GM21737 (cell line): ENCODE data around the gene CNNM4.
"Not testable (repeated sequence)": the region's sequence is repeated elsewhere in the genome, so short reads cannot be mapped to it uniquely, and the experiment has no call there.

Experiments used
- ATAC-seq: cut with Tn5 transposase; IDR thresholded peaks from one replicate; pipeline ENCODE4 v1.9.1; 2021; ENCODE audit warnings: mild to moderate bottlenecking, moderate library complexity; ENCODE audit not compliant: unreplicated experiment

CNNM4 gene

GRCh38 chr2:96792772-96793749 lies 32.4 kb downstream of the CNNM4 start:
- ATAC-seq: no peak

- no peak for ATAC-seq
Measured at GRCh38 chr2:96795076-96795475, 34.4 kb downstream of the CNNM4 start.

DNA sequence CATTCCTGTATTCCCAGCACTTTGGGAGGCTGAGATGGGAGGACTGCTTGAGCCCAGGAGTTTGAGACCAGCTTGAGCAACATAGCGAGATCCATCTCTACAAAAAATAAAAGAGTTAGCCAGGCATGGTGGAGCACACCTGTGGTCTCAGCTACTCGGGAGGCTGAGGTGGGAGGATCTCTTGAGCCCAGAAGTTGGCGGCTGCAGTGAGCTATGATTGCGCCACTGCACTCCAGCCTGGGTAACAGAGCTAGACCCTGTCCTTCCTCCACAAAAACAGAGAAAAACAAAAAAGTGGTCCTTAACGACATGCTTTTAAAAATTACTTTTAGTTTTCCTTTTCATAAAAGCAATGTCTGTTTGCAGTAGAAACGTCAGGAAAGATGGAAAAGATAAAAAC lies 35.8 kb downstream of the CNNM4 start:
- not testable (repeated sequence) for ATAC-seq

GRCh38 chr2:96797066-96797625 lies 36.4 kb downstream of the CNNM4 start:
- ATAC-seq: no peak

DNA sequence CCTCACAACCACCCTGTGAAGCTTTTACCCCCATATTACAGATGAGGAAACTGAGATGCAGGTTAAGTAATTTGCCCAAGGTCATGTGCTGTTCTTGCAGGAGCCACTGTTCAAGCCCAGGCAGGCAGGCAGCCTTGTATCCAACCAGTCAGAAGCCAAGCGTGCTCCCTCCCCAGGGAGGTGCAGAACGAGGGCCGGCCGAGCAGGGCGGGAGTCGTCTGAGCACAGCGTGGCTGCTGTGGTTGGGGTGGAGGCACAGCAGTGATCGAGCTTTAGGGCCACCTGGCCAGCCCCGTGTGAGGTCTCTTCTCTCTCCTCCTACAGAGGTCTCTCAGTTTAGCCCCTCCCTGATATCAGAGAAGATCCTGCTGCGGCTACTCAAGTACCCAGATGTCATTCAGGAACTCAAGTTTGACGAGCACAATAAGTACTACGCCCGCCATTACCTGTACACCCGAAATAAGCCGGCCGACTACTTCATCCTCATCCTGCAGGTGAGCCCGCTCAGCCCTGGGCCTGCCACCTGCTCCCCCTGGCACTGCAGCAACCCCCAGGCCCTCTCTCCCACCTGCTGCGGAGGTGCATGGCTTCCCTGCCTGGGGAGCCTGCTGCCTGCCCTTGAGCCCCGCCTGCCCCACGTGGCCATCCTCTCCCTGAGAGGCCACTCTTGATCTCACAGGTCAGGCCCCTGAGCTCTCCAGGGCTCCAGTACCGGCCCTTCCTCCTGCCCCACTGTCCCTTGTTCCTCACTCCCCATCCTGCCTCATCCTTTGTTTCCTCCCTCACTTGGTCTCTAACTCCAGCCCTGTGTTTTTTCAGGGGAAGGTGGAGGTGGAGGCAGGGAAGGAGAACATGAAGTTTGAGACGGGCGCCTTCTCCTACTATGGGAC lies 38.3 kb downstream of the CNNM4 start:
- no peak for ATAC-seq

GRCh38 chr2:96799623-96799935 lies 38.9 kb downstream of the CNNM4 start:
- no peak for ATAC-seq

DNA sequence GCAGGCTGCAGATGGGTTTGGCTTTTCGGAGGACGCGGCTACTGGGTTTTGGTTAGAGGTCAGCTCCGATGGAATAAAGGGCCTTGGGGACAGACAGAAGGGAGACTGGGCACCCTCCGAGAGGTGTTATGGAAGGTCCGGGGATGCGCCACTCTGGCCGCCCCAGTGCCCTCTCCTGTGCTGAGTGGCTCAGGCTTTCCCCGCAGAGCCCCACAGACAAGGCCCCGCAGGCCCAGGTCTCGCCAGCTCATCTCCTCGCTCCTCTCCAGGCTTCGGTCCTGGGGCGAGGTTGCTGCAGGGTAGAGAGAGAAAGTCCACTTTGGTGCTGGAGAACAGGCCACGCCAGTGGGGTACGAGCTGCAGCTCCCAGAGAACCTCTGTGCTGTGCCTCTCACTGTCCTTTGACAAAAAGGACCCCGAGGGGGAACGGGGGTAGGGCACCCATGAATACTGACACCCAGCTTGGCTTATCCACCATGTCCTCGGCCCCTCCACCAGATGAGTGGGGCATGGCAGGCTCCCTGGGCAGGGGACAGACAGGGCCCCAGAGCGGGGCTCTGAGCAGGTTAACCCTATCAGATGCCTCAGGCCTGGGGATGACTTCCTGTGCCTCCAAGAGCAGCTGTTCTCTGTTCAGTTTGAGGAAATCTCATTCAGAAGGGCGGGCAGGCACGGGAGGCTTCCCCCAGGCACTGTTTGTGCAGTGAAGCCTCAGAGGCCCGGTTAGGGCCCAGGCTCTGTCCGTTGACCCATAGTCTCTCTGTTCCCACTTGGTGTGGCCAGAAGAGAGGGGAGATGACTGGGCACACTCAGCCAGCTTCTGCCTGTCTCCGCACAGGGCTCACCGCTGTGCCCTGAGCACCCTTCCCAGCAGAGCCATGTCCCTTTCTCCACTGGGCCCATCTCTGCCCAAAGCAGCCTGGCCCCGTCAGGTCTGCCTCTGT lies 39.6 kb downstream of the CNNM4 start:
- no peak for ATAC-seq

- peak; percentile 61 for ATAC-seq
Measured at GRCh38 chr2:96801005-96801785, 40.5 kb downstream of the CNNM4 start.

DNA sequence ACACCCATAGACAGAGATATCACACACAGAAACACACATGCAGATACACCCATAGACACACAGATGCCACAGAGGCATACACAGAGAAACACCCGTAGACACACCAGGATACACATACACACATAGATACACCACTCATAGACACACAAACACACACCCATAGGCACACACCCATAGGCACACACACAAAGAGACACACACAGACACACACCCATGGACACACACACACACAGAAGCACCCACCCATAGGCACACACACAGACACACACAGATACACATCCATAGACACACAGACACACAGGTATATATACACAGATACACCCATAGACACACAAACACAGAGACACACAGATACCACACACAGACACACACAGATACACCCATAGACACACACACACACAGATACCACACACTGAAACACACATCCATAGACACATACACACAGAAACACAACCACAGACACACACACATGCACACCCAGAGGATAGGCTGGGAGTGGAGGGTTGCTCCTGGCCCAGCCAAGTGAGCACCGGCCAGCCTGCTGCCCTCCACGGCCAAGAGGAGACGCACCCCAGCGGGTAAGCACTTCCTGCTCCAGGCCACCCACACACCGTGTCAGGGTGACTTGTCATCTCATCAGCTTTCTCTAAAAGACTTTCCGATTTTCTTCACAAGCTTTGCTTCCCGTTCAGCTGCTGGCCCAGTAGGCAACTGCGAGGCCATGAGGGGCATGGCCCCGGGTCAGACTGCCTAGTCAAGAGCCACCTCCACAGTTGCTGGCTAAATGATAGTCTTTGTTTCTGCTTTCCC lies 41.3 kb downstream of the CNNM4 start:
- ATAC-seq: no peak

- ATAC-seq: no peak
Measured at GRCh38 chr2:96802721-96803120, 42.0 kb downstream of the CNNM4 start.

DNA sequence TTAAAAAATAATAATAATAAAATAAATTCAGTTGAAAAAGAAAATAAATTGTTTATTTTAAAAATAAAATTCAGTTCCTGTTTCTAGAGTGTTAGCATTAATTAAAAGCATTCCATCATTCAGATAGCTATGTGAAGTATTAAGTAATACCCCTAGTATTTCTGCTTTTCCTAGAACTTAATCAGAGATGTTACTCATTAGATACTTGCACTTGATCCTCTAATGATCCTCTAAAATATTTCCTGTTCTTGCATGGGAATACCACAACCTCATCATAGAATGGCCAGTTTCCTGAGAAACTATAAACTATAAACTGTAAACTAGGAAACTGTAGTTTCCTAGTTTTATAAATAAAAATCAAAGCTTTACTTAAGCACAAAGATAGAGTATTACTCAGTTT lies 44.3 kb downstream of the CNNM4 start:
- no peak for ATAC-seq

- not testable (repeated sequence) for ATAC-seq
Measured at GRCh38 chr2:96805946-96806345, 45.2 kb downstream of the CNNM4 start.

DNA sequence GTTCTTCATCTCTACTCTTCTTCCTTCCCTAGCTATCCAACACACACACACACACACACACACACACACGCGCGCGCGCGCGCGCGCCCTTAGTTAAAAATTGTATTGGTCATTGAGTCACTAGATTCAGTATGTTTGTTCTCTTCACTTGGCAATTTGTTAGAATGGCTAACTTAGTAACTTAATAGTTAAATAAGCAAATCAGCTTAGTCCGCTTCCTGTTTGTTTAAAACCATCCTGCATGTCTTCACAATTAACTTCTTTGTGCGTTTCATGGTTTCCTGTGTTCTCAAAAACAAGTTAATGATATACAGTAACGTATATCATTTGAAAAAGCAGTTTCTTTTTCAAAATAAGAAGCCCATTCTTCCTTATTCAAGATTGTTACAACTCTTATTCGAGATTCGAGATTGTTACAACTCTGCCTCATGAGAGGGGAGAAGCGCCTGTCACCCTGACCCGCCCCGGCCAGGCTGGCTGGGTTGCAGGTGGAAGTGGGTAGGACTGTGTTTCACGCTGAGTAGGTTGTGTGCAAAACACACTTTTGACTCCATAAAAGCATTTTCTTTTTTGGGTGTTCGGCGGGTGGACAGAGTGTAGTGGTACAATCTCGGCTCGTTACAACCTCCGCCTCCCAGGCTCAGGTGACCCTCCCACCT lies 45.9 kb downstream of the CNNM4 start:
- ATAC-seq: peak; percentile 41

- no peak for ATAC-seq
Measured at GRCh38 chr2:96807127-96807471, 46.4 kb downstream of the CNNM4 start.

DNA sequence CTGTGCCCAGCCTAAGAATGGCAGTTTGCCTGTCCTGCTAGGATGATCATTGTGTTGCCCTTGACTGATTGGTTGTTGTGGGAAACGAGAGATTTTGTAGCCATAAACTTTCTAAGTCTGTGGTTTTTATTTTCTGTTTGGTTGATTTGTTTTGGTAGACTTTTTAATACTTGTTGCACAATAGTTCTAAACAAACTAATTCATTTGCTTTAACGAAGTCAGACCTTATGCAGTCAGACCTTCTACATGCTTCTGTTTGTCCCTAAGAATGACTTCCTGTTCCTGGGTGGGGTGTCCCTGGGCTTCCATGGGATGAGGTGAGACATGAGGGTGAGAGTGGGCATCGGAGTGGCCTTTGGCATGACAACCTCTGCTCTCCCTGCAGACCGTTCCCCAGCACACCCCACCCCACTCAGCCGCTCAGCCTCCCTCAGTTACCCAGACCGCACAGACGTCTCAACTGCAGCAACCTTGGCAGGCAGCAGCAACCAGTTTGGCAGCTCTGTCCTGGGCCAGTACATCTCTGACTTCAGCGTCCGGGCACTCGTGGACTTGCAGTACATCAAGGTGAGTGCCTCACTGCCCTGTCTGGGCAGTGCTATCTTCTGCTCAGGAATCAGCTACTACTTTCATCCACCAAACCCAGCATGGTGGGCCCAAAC lies 47.6 kb downstream of the CNNM4 start:
- no peak for ATAC-seq

DNA sequence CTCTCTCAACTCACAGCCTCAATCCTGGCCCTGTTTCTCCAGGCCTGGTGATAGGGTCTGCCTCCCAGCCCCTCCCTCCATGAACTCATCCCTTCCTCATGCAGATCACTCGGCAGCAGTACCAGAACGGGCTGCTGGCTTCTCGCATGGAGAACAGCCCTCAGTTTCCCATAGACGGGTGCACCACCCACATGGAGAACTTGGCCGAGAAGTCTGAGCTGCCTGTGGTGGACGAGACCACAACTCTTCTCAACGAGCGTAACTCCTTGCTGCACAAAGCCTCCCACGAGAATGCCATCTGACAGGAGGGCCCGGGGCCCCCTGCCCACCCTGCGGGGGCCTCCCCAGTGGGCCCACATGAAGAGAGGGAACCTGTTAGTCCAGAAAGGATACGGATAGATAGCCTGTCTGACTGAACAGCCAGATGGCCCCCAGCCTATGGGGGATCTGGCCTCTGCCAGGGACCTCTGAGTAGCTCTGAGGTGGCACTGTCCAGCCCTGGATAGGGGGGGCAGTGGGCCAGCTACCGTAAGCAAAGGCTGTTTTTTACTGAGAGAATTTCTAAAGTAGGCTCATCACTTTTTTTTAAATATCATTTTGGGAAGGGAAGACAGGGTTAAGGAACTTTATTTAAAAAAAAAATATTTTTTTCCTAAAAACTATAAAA lies 48.6 kb downstream of the CNNM4 start:
- ATAC-seq: no peak
